Natural killer cell (primary cell): ENCODE data around the gene TEAD1. TPM values are rescaled to one million over a fixed set of nuclear protein-coding genes. Genes with fewer than 3 reads are reported as not detected.

Experiments
- ATAC-seq, 3 donors: fragments of 150-1000 bp in 2 of 3; fragments of 200-7000 bp in 1 of 3; cut with Tn5 transposase; 1 replicate in 1 of 3; 2 replicates in 2 of 3; pipeline ENCODE4 v1.10.0; 2021; ENCODE audit warnings: mild to moderate bottlenecking in 2 of 3, moderate library complexity in 2 of 3
- DNase-seq, 2 donors: peaks; one replicate each; pipeline versions ENCODE4 v3.0.0 to v3.0.0-alpha.2; 2013 to 2021; ENCODE audit warnings: mixed read lengths in 1 of 2
- H3K27ac ChIP-seq: one replicate; pipeline ENCODE4 v1.5.1; 2013; ENCODE audit warnings: mild to moderate bottlenecking, low read length
- H3K27me3 ChIP-seq: one replicate; pipeline ENCODE4 v1.6.1; 2013; ENCODE audit warnings: low read length; ENCODE audit not compliant: control insufficient read depth, insufficient read depth
- H3K36me3 ChIP-seq: one replicate; pipeline ENCODE4 v1.6.1; 2013; ENCODE audit warnings: low read length; ENCODE audit not compliant: control insufficient read depth, insufficient read depth
- H3K4me1 ChIP-seq: one replicate; pipeline ENCODE4 v1.6.1; 2013; ENCODE audit warnings: low read length; ENCODE audit not compliant: control insufficient read depth, insufficient read depth
- H3K4me3 ChIP-seq: one replicate; pipeline ENCODE4 v1.5.1; 2013; ENCODE audit warnings: low read length
- H3K9me3 ChIP-seq: one replicate; pipeline ENCODE4 v1.6.1; 2013; ENCODE audit warnings: low read length; ENCODE audit not compliant: control insufficient read depth, insufficient read depth
- H3K27ac Mint-ChIP-seq, 2 donors: one replicate each; pipeline ENCODE4 v1.8.0; 2022; ENCODE audit warnings: mild to moderate bottlenecking in 2 of 2, mixed read lengths in 2 of 2, moderate library complexity in 1 of 2
- H3K27me3 Mint-ChIP-seq, 2 donors: one replicate each; pipeline ENCODE4 v1.8.0; 2022; ENCODE audit warnings: low read depth in 2 of 2, mixed read lengths in 2 of 2
- H3K36me3 Mint-ChIP-seq: one replicate; pipeline ENCODE4 v1.8.0; 2022; ENCODE audit warnings: mixed read lengths
- H3K4me1 Mint-ChIP-seq, 2 donors: one replicate each; pipeline ENCODE4 v1.8.0; 2022; ENCODE audit warnings: mixed read lengths in 2 of 2
- H3K4me3 Mint-ChIP-seq: one replicate; pipeline ENCODE4 v1.8.0; 2022; ENCODE audit warnings: mild to moderate bottlenecking, moderate library complexity, mixed read lengths
- H3K9me3 Mint-ChIP-seq, 2 donors: one replicate each; pipeline ENCODE4 v1.8.0; 2022; ENCODE audit warnings: mixed read lengths in 2 of 2
- CTCF ChIP-seq: fragments of 200-600 bp; IDR thresholded peaks from one replicate; pipeline ENCODE4 v1.8.0; 2022; ENCODE audit warnings: antibody characterized with exemption
- WGBS: methylation state at CpG from one replicate; pipeline ENCODE4 v1.1.7; 2013; ENCODE audit warnings: missing lambda C conversion rate; ENCODE audit not compliant: insufficient coverage; 5-methylcytosine and 5-hydroxymethylcytosine counted together
- intact Hi-C: fragments of 100-400 bp; cut with micrococcal nuclease; formaldehyde crosslinking; loops from one replicate; pipeline ENCODE4 v1.14.2; 2022
- total RNA-seq, 4 donors: library from RNA; stranded (reverse); fragments of 120-200 nt in 1 of 4; gene quantifications; one replicate each; pipeline versions ENCODE4 v1.2.3 to v1.2.4, GENCODE V29; 2013 to 2022

The TEAD1 gene
- total RNA-seq, 3 donors from 2014 or later (not counting 1 experiment from before 2014, with no cell fraction given): not detected

- no peak for DNase-seq
- no peak overlapping the region for H3K27ac Mint-ChIP-seq
- no peak for ATAC-seq
- Histone ChIP-seq H3K27ac (no peak overlapping the region), H3K4me3 (no peak overlapping the region), H3K36me3 (no peaks in the 10 kb centered on the region), H3K9me3 (no peaks in the 10 kb centered on the region), H3K27me3 (no peaks in the 10 kb centered on the region), H3K4me1 (no peaks in the 10 kb centered on the region)
- no peak overlapping the region for H3K4me3 Mint-ChIP-seq
- TF ChIP-seq CTCF: no peak
- 89% methylated on average over 1 of the region's 1 CpG for WGBS
- H3K27me3 Mint-ChIP-seq: peaks cover 4 to 21% of the 10 kb centered on the region in 2 donors
- intact Hi-C loops: no loop called here
- H3K9me3 Mint-ChIP-seq: no peaks in the 10 kb centered on the region
- H3K36me3 Mint-ChIP-seq: no peaks in the 10 kb centered on the region
- no peaks in the 10 kb centered on the region for H3K4me1 Mint-ChIP-seq
Observed at GRCh38 chr11:12634329-12634728, 39.9 kb upstream of the TEAD1 start.

GRCh38 chr11:12636871-12637410 lies 37.3 kb upstream of the TEAD1 start:
- Mint-ChIP-seq H3K27me3 (peaks cover 0 to 5% of the 10 kb centered on the region in 2 donors), H3K4me3 (no peak overlapping the region), H3K27ac (no peak overlapping the region), H3K4me1 (no peaks in the 10 kb centered on the region), H3K36me3 (no peaks in the 10 kb centered on the region), H3K9me3 (peaks cover 0 to 2% of the 10 kb centered on the region in 2 donors)
- Histone ChIP-seq H3K27me3 (no peaks in the 10 kb centered on the region), H3K36me3 (no peaks in the 10 kb centered on the region), H3K27ac (no peak overlapping the region), H3K4me1 (no peaks in the 10 kb centered on the region), H3K9me3 (no peaks in the 10 kb centered on the region), H3K4me3 (no peak overlapping the region)
- TF ChIP-seq CTCF: no peak
- DNase-seq: no peak
- intact Hi-C loops: no loop called here
- 63% methylated on average over 5 of the region's 5 CpGs for WGBS
- ATAC-seq: no peak

- intact Hi-C loops: no loop called here
- no peak for DNase-seq
- ATAC-seq: no peak
- no peaks in the 10 kb centered on the region for H3K36me3 ChIP-seq
- no peaks in the 10 kb centered on the region for H3K27me3 ChIP-seq
- Mint-ChIP-seq H3K4me3 (no peak overlapping the region), H3K27ac (no peak overlapping the region), H3K9me3 (peaks cover 0 to 2% of the 10 kb centered on the region in 2 donors), H3K36me3 (no peaks in the 10 kb centered on the region), H3K27me3 (peaks cover 0 to 4% of the 10 kb centered on the region in 2 donors), H3K4me1 (no peaks in the 10 kb centered on the region)
- no peak overlapping the region for H3K27ac ChIP-seq
- no peak for TF ChIP-seq CTCF
- no peaks in the 10 kb centered on the region for H3K4me1 ChIP-seq
- no peaks in the 10 kb centered on the region for H3K9me3 ChIP-seq
- H3K4me3 ChIP-seq: no peak overlapping the region
Observed at GRCh38 chr11:12639388-12639787, 34.8 kb upstream of the TEAD1 start.

- ATAC-seq (no peak), DNase-seq (no peak)
- no peak for TF ChIP-seq CTCF
- Mint-ChIP-seq H3K4me1 (no peaks in the 10 kb centered on the region), H3K4me3 (no peak overlapping the region), H3K36me3 (no peaks in the 10 kb centered on the region), H3K27me3 (no peaks in the 10 kb centered on the region), H3K27ac (no peak overlapping the region), H3K9me3 (peaks cover 0 to 2% of the 10 kb centered on the region in 2 donors)
- WGBS: 12% methylated on average over 1 of the region's 1 CpG
- Histone ChIP-seq H3K27me3 (no peaks in the 10 kb centered on the region), H3K4me3 (no peak overlapping the region), H3K9me3 (no peaks in the 10 kb centered on the region), H3K27ac (no peak overlapping the region), H3K4me1 (no peaks in the 10 kb centered on the region), H3K36me3 (no peaks in the 10 kb centered on the region)
- intact Hi-C loops: no loop called here
Observed at GRCh38 chr11:12640355-12640754, 33.9 kb upstream of the TEAD1 start.
